HG03558 (cell line): ENCODE results near the gene GGCX.
"Not testable (repeated sequence)": the region's sequence is repeated elsewhere in the genome, so short reads cannot be mapped to it uniquely, and the experiment has no call there.

Experiments used
- ATAC-seq: cut with Tn5 transposase; IDR thresholded peaks from one replicate; pipeline ENCODE4 v1.9.1; 2021; ENCODE audit warnings: moderate number of reproducible peaks; ENCODE audit not compliant: unreplicated experiment; ENCODE audit errors: extremely low read depth

GGCX gene

DNA sequence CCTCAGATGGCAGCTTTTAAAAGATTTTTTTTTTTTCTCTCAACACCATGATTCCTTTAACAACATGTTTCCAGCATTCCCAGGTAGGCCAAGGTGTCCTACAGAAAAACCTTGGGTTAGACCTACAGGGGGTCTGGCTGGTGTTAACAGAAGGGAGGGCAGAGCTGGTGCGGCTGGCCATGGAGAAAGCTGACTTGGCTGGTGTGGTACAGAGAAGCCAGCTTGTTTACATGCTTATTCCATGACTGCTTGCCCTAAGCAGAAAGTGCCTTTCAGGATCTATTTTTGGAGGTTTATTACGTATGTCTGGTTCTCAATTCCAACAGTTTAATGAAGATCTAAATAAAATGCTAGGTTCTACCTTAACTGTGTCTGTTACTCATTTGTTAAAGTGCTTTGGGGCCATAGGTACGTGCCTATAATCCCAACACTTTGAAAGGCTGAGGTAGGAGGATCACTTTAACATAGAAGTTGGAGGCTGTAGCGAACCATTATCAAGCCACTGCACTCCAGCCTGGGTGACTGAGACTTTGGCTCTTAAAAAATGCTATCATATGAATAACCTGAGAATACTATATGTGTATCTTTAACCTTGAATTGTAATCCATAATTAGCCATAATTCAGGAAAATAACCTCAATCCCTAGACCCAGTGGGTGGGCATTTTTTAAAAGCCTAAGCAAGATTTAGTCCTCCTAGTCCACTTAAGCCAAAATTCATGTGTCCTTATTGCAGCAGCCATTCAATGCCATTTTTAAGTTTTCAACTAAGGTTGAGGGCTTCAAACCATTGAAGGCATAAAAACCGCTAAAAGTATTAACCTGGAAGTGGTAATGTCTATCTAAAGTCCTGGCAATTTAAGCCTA lies 16.1 kb downstream of the GGCX start:
- not testable (repeated sequence) for ATAC-seq

DNA sequence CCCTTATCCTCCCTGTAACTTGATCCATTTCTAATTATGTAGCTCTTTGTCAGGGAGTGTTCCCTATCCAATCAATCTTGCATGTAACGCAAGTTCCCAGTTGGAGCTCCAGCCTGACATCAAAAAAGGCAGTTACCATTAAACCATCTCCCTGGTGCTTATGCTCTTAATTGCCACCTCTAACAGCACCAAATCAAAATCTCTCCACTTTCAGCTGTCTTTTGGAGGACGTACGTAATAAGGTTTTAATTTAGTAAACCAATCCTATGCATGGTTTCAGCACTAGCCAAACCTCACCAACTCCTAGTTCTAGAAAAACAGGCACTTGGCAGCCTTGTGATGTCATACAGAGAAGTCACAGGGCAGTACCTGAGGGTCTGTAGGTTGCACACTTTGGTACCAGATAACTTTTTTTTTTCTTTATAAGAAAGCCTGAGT lies 17.0 kb downstream of the GGCX start:
- ATAC-seq, result not testable (repeated sequence)

DNA sequence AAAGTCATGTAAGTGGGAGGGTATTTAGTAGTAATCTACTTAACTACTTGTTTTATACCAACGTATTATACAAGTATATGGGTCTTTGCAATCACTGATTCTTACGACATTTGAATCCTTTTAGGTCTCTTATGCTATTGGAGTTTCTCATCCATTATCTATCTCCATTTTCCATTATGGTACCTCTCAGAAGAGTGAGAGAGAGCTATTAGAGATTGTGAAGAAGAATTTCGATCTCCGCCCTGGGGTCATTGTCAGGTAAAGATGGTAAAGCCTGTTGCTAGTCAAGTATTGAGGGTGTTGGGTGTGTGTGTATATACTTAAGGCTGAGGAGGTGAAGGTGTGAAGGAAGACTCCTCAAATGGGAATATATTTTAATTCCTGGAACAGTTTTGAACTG lies 18.5 kb downstream of the GGCX start:
- no peak for ATAC-seq

DNA sequence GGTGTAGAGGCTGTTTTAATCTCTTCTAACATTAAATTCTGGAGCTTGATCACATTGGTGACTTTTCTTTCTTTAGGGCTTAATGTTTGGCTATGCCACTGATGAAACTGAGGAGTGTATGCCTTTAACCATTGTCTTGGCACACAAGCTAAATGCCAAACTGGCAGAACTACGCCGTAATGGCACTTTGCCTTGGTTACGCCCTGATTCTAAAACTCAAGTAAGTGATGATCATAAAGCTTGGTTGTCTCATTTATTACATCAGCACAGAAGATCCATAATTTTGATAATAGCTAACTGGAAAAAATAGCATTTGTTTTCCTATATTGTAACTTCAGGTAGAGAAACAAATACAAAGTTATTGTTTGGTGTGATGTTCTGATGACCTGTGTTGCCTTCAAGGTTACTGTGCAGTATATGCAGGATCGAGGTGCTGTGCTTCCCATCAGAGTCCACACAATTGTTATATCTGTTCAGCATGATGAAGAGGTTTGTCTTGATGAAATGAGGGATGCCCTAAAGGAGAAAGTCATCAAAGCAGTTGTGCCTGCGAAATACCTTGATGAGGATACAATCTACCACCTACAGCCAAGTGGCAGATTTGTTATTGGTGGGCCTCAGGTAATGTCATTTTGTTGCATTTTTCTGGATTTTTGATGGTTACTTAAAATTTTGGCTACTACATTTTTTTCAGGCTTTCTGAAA lies 19.4 kb downstream of the GGCX start:
- no peak for ATAC-seq

DNA sequence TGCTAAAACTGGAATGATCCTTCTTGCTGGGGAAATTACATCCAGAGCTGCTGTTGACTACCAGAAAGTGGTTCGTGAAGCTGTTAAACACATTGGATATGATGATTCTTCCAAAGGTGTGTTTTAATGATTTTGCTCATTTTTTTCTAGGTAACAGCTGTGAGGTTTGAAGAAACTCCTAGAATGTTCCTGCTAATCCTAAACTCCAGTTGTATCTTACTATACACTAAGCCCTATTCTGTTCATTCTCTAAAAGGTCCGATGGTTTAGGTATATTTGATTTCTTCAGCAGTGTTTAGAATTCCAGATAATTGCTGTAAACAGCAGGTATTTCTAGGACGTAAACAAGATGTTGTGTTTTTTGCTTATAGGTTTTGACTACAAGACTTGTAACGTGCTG lies 20.0 kb downstream of the GGCX start:
- ATAC-seq, result no peak

DNA sequence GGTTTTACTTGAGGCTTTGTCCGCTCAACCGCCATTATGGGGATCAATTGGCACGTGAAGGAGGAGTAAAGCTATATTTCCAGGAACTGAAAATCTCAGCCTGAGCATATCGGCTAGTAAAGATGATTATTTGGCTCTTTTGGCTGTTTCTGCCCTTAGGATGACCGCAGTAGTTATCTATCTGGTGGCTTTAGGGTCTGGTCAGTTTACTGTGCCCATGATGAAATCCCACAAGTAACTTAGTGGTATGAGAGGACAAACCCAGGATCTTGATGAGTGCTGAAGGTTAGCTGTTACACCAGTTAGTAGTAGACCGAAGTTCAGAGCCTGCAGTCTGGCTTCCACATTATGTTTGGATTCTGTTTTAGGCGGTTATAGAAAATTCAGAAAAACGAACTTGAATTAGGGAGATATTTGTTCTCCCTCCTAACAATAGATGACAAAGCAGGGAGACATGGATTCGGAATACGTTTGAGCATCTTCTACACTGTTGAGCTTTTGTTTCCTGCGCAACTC lies 21.1 kb downstream of the GGCX start:
- ATAC-seq, result no peak

DNA sequence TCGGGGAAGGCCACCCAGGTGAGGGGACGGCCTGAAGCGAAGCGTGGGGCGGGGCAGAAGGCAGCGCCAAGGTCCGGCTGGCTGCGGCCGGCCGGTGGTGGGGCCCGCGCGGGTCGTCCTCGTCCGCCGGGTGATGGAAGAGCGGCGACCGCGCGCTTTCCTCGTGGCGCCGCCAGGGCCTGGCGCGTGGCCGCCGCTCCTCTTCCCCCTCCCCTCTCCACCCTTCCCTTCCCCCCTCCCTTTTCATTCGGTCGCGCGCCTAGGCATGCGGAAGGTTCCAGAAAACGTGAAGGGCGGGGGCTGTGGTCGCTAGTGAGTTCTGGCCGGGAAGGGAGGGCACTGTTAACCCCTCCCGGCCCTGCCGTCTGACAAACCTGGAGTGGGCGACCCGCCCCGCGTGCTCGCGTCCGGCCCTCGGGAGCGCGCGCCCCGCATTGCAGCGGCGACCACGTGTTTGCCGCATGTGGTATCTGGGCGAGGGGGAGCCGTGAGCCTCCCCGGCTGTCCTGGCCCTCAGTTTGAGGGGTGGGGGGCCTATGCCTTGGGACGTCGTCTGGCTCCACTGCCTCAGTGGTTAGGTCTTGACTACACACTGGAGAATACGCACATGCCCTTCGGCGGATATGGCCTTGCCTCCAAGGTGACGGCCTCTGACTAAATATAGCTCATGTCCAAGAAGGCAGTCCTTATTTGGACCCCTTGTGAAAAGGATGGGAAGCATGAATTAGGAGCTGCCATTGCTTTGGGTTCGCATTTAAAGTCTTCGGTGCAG lies 21.7 kb downstream of the GGCX start:
- ATAC-seq, result no peak

DNA sequence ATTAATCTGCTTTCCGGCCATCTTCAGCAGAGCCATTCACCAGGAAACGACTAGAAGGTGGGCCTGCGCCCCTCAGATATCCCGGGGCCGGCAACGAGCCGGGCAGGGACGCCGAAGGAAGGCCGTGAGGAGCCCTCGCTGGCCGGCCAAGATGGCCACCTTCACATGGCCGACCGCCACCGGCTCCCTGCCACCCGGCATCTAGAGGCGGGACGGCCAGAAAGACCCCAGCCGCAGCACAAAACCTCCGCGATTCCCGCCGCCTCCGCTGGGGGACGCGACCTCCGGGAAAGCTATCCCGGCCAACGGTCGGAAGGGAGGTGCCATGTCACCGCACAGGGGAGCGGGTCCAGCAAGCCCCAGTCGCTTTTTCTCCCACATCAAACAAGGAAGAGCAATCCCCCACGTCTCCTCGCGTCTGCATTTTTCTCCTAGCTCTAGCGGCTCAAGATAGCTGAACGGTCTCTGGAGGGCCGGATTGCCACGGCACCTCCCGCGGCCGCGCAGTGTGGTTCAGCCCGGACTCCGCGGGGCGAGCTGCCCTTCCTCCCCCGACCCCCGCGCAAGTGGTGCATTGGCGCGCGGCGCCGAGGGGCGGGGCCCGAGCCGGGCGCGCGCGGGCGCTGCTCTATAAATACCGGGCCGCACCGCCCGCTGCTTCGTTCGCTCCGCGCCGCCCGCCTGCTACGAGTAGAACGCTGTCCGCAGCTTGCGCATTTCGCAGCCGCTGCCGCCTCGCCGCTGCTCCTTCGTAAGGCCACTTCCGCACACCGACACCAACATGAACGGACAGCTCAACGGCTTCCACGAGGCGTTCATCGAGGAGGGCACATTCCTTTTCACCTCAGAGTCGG lies 22.6 kb downstream of the GGCX start, which contains the start of gene MAT2A:
Gene MAT2A (plus strand): TSS at position 662 of the 854 bp plus-strand sequence. CDS start 120 bp downstream, at position 782.
- ATAC-seq, result peak; percentile 37

DNA sequence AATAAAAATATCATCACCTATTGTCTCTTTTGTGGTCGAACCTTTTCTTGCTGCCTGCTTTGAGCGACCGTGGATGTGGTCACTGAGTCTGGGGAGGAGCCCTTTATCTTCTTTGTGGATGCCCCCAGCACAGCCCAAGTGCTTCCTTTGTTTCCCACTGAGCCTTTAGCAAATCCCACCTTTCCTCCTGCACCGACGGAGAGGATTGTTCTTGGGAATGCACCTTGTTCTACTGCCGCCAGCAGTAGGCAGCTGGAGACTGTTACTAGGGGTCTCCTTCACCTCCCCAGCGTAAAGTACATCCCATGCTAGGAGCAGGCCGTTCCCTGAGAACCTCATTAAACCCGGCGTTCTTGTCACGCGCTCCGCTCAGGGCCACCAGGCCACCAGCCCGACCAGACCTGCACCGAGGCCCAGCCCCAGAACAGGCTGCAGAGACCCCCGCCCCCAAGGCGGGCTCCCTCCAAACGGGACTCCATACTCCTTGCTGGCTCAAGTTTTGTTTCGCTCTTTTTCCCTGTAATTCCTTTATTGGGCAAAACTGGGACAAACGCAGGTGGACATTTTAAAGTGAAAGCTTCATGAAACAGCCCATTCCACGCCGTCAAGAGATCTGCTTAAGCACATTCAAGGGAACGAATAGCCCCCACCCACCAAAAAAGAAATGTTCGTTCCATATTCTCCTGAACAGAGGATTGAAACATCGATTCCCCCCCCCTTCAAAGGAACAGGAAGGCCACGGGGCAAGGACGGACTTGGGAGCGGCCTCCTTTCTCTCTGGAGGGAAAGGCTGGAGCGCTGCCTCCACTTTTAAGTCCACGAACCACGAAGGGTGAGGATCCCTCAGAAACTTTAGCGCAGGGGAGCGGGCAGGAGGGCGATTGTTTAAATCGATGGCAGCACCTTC lies 23.4 kb downstream of the GGCX start:
- ATAC-seq, result no peak

DNA sequence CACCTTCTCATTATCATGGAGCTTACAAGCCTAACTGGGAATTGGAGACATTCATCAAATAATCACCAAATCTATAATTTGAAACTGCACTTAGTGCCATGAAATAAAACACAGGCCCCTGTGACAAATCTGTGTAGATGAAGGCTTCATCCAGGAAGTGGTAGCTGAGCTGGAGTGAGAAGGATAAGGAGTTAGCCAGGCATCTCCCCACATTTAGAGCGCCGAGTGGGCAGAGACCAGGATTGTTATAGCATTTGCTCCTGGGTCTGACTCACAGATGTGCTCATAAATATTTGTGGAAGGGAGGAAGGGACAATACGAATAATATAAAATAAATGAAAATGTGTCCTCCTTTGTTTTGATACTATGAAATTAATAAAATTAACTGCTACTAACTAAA lies 24.8 kb downstream of the GGCX start:
- no peak for ATAC-seq

DNA sequence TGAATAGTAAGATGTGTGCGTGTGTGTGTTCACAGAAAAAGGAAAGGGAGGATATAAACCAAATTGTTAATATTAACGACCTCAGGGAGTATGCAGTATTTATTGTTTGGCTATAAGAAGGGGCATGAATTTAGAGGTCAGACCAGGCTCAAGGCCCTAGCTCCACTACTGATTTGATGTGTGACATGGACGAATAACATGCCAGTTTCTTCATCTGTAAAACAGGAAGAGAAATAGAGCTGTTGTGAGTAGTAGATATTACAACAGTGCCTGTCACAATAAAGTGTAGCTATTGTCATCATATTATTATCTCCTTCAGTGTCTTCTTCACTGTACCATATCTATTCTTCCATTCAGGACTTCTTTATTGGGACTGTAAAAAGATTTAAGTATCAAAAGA lies 26.4 kb downstream of the GGCX start:
- ATAC-seq, result no peak

DNA sequence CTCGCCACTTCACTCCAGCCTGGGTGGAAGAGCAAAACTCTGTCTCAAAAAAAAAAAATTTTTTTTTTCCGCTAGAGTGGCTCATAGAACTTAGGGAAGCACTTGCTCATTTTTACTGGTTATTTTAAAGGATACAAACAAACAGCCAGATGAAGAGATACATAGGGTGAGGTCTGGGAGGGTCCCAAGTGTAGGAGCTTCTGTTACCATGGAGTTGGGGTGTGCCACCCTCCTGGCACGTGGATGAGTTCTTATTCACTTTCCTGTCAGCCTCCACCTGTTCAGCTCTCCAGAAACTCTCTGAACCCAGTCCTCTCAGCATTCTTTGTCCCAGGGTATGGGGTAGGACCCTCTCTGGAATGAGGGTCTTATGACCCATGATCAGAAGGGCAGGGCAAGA lies 27.2 kb downstream of the GGCX start:
- ATAC-seq, result no peak

DNA sequence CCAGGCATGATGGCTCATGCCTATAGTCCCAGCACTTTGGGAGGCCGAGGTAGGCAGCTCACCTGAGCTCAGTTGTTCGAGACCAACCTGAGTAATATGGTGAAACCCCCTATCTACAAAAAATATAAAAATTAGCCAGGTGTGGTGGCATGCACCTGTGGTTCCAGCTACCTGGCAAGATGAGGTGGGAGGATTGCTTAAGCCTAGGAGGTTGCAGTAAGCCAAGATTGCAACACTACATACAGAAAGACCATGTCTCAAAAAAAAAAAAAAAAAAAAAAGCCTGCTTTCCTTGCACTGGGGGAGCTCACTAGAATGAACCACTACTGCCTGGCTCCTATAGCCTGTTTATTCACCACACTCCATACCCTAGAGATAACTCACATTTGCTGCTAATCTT lies 29.7 kb downstream of the GGCX start:
- no peak for ATAC-seq

DNA sequence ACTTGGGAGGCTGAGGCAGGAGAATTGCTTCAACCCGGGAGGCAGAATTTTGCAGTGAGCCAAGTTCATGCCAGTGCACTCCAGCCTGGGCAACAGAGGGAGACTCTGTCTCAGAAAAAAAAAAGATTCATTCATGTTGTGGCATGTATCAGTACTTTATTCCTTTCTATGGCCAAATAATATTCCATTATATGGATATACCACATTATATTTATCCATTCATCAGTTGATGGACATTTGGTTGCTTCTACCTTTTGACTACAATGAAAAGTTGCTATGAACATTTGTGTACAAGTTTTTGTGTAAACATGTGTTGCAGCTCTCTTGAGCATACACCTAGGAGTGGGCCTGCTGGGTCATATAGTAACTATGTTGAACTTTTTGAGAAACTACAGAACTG lies 31.5 kb downstream of the GGCX start:
- no peak for ATAC-seq

DNA sequence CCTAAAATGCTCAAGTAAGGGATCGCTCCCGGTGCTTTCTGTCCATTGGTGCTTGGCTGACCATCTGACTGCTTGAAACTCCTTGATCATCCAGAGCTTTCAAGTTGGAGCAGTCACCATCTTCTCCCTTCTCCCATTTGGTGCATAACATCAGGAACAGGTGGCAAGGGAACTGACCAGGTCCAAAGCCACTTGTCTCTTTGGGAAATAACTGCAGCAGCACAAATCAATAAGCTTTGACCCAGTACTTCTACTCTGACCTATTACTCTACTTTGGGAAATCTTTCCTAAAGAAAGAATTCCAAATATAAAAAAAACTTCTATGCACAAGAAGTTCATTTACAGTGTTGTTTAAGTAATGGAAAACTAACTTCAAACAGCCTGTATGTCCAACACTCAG lies 32.9 kb downstream of the GGCX start:
- ATAC-seq, result no peak

DNA sequence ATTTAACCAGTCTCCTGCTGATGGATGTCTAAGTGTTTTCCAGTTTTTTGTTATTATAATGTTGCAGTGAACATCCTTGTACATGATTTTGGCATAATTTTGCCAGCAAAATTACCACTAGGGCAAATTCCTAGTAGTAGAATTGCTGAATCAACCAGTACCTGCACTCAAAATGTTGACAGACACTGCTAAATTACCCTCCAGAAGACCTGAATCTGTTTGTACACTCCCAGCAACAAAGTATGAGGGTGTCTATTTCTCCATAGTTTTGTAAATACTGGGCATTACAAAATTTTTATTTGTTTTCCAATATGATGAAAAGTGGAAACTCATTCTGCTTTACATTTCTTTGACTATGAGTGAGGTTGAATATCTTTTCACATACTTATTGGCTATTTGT lies 33.5 kb downstream of the GGCX start:
- no peak for ATAC-seq

DNA sequence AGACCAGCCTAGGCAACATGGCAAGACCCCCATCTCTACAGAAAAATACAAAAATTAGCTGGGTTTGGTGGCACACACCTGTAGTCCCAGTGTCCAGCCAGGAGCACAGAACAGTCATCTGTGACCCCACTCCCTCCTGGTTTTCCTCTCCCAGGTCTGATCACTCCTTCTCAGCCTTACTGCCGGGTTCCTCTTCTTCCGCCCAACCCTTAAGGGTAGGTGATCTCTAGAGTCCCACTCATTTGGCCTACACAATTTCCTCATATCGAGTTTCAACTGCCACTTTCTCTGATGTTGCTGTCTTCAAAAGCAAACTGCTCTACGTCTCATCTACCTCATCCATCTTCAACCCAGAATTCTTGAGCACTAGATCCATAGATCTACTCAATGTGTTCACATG lies 35.7 kb downstream of the GGCX start:
- ATAC-seq, result no peak

DNA sequence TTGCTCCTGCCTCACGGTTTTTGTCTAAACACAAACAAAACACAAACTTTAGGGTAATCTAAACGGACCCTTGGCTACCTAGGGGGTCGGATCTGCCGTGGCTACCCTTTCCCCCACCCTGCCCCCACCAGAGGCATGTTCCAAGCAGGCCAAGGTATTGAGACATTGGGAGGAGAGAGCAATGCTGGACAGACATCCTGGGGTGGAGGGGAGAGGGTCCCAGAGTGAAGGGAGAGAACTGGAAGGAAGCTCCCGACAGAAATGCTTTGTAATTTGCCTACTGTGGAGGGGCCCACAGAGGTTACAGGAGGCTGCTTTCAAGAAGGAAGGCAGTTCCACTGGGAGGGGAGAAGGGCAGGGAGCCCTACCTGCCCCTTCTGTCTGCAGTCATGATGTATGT lies 36.3 kb downstream of the GGCX start:
- ATAC-seq, result no peak
